Gastroesophageal sphincter (tissue), 3 donors: ENCODE results near the gene CCDC159.

ENCODE experiments used
- CTCF ChIP-seq, 4 experiments: fragments of 200-600 bp in 2 of 4; fragments of 450-650 bp in 2 of 4; sonication (generic) in 1 of 4; IDR thresholded peaks; one replicate each; pipeline ENCODE4 v1.5.1; 2017 to 2019; ENCODE audit warnings: antibody characterized with exemption in 4 of 4, mild to moderate bottlenecking in 2 of 4, moderate library complexity in 2 of 4
- POLR2A ChIP-seq, 2 donors: fragments of 450-650 bp; IDR thresholded peaks; one replicate each; pipeline ENCODE4 v1.6.1; 2017; ENCODE audit warnings: antibody characterized with exemption in 2 of 2, mild to moderate bottlenecking in 2 of 2, moderate library complexity in 1 of 2
- POLR2AphosphoS5 ChIP-seq: sonication (generic); formaldehyde crosslinking; IDR thresholded peaks from one replicate; pipeline ENCODE4 v1.6.1; 2017; ENCODE audit warnings: antibody characterized with exemption

GRCh38 chr19:11337080-11337479 is 9.2 kb upstream of the CCDC159 start:
- TF ChIP-seq POLR2A (IDR thresholded peaks at IDR 0.05) (no peak), CTCF (IDR thresholded peaks at IDR 0.05) (no peak), POLR2AphosphoS5 (no peak)
